ENCODE measurements around the gene MAP3K3. TPM values are rescaled to one million over a fixed set of nuclear protein-coding genes. Genes with fewer than 3 reads are reported as not detected.

The MAP3K3 gene
- 10 to 100 TPM; 30.8 to 38.7 TPM for total RNA-seq

DNA sequence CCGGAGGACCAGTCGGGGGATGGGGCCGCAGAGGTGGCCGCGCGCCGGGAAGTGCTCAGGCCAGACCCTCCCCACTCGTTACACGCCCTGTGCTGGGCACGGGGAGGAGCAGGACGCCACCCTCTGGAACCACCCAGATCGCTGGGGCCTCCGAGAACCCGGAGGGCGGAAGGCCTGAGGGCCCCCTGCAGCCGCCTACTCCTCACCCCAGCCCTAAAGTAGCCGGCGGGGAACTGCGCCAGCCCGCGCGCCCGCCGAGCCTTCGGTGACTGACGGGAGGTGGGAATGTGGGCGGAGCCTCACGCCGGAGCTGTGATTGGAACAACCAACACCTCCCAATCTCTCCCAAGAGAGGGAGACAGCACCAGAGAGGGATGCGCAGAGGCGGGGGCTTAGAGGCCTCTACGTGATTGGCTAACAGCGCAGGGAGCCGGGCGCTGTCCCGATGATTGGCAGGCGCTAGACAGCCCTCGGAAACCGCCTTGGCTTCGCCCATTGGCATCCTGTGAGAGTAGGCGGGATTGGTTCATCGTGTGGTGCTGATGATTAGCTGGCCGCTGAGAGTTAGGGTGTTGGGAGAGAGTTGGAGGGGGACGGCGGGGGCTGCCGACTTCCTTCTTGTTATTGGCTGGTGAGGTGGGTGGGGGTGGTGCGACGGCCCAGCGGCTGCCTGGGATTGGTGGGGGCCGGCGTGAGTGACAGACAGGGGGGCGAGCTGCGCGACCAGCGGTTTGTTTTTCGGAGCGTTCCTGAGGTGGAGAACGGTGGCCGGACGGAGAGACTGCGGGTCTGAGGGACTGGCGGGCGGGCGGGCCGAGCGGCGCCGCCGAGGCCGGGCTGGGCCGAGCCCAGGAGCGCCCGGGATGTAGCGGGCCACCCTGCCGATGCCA is at the start of gene MAP3K3:
Gene MAP3K3, plus strand, starts transcription at position 734 of the 890 bp plus-strand sequence. CDS start 343 bp downstream, outside the sequence.
- ATAC-seq (replicated peaks): peak; percentile 91
- Mint-ChIP-seq H3K4me1 (peaks cover 25% of the 10 kb centered on the region), H3K9me3 (no peaks in the 10 kb centered on the region), H3K27ac (peak within 1 kb of the TSS; percentile 94), H3K27me3 (no peaks in the 10 kb centered on the region), H3K4me3 (peak within 1 kb of the TSS; percentile 96), H3K36me3 (ENCODE audit: low read depth) (peaks cover 7% of the 10 kb centered on the region)

DNA sequence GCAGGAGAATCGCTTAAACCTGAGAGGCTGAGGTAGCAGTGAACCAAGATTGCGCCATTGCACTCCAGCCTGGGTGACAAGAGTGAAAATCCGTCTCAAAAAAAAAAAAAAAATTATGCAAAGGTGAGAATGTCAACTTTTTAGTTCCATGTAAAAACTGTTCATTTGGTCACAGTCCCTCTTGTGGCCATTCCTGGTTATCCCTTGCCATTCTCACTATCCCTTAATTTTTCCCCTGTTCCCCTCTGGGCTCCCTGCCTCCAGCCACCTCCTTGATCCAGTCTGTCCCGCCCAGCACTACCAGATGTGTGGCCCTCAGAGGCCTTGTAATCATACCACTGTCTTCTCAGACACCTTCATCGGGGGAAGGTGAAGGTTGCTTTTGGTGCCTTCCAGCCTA is 48.6 kb upstream of the MAP3K3 start:
- no peak overlapping the region for H3K4me3 Mint-ChIP-seq
- peaks cover 23% of the 10 kb centered on the region for H3K4me1 Mint-ChIP-seq
- no peak for ATAC-seq (replicated peaks)
- peak overlapping the region; percentile 34 for H3K27ac Mint-ChIP-seq
- H3K9me3 Mint-ChIP-seq: no peaks in the 10 kb centered on the region
- peaks cover 34% of the 10 kb centered on the region for H3K36me3 Mint-ChIP-seq (ENCODE audit: low read depth)
- H3K27me3 Mint-ChIP-seq: no peaks in the 10 kb centered on the region

- H3K27ac Mint-ChIP-seq: no peak overlapping the region
- no peaks in the 10 kb centered on the region for H3K9me3 Mint-ChIP-seq
- H3K27me3 Mint-ChIP-seq: no peaks in the 10 kb centered on the region
Observed at GRCh38 chr17:63578027-63578768, 44.0 kb upstream of the MAP3K3 start.

DNA sequence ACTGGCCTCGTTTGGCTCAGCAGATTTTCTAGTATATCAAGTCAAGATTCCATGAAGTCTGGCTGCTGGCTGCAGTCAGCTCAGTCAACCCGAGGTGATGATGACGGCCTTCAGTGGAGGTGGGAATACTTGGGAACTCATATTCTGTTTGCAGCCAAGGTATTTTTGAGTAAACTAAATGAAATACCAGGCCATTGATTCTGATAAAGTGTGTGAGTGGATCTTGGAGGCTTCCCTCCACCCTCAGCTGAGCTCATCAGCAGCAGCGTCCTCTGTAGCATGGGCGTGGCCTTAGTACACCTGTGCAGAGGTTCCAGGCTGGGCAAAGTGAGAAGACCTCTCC is 43.5 kb upstream of the MAP3K3 start:
- peaks cover 73% of the 10 kb centered on the region for H3K36me3 Mint-ChIP-seq (ENCODE audit: low read depth)
- no peak overlapping the region for H3K4me3 Mint-ChIP-seq
- H3K27ac Mint-ChIP-seq: no peak overlapping the region
- H3K9me3 Mint-ChIP-seq: no peaks in the 10 kb centered on the region
- no peak for ATAC-seq (replicated peaks)
- peaks cover 15% of the 10 kb centered on the region for H3K4me1 Mint-ChIP-seq
- no peaks in the 10 kb centered on the region for H3K27me3 Mint-ChIP-seq

More at GRCh38 chr17:63578027-63578768, 44.0 kb upstream of the MAP3K3 start:
- ATAC-seq (replicated peaks): no peak
- Mint-ChIP-seq H3K36me3 (ENCODE audit: low read depth) (peaks cover 68% of the 10 kb centered on the region), H3K4me3 (no peak overlapping the region), H3K4me1 (peaks cover 15% of the 10 kb centered on the region)

DNA sequence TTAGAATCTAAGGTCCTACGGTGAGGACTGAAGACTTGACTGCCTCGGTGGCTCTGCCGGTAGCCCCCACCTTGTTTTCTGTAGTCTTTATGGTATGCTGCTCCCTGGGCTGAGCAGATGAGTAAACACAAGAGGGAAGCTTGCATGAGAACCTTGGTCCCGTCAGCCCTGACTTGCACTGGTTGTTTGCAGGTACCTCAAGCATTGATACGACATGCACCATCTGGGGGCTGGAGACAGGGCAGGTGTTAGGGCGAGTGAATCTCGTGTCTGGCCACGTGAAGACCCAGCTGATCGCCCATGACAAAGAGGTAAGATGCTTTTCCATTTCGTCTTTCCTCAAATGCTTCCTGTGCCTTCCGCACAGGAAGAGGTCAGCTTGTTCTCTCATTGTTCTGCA is 42.6 kb upstream of the MAP3K3 start:
- Mint-ChIP-seq H3K9me3 (no peaks in the 10 kb centered on the region), H3K36me3 (ENCODE audit: low read depth) (peaks cover 76% of the 10 kb centered on the region), H3K4me1 (peaks cover 9% of the 10 kb centered on the region), H3K27ac (no peak overlapping the region), H3K27me3 (no peaks in the 10 kb centered on the region), H3K4me3 (no peak overlapping the region)
- no peak for ATAC-seq (replicated peaks)

DNA sequence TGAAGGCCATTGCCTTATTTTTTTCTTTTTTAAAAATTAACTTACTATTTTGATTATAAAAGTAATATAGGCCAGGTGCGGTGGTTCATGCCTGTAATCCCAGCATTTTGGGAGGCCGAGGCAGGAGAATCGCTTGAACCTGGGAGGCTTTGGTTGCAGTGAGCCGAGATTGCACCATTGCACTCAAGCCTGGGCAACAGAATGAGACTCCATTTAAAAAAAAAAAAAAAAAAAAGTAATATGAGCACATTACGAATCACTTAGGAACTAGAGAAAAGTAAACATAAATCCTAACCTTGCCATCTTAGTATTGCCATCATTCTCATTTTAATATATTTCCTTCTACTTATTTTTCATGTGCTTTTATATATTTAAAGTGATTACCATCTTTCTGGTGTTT is 34.4 kb upstream of the MAP3K3 start:
- Mint-ChIP-seq H3K27ac (no peak overlapping the region), H3K36me3 (ENCODE audit: low read depth) (peaks cover 89% of the 10 kb centered on the region), H3K27me3 (no peaks in the 10 kb centered on the region), H3K9me3 (no peaks in the 10 kb centered on the region), H3K4me1 (peaks cover 10% of the 10 kb centered on the region), H3K4me3 (no peak overlapping the region)
- no peak for ATAC-seq (replicated peaks)

DNA sequence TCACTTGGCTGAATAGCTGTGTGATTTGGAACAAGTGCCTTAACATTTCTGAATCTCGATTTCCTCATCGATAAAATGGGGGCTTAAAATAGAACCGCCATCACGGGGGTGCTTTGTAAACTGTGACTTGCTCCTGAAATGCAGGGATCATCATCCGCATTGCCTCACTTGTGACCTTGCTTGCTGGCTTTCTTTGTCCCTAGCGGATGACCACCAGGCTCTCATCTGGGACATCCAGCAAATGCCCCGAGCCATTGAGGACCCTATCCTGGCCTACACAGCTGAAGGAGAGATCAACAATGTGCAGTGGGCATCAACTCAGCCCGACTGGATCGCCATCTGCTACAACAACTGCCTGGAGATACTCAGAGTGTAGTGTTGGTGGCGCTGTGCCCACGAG is 33.4 kb upstream of the MAP3K3 start:
- Mint-ChIP-seq H3K27ac (peak overlapping the region; percentile 10), H3K9me3 (no peaks in the 10 kb centered on the region), H3K4me1 (peaks cover 10% of the 10 kb centered on the region), H3K36me3 (ENCODE audit: low read depth) (peaks cover 79% of the 10 kb centered on the region), H3K27me3 (no peaks in the 10 kb centered on the region), H3K4me3 (no peak overlapping the region)
- no peak for ATAC-seq (replicated peaks)

DNA sequence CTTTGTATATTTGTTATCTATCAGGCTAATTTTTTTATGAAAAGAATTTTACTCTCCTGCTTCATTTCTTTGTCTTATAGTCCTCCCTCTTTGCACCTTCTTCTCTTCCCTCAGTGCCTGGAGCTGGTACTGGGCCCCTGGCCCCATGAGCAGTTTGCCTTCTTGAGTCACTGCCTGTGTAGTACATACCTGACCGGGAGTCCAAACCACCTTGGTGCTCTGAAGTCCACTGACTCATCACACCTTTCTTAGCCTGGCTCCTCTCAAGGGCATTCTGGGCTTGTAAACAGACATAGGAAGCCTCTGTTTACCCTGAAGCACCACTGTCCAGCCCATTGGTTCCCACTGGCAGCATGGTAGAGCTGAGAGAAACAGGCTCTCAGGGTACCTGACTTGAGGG is 32.6 kb upstream of the MAP3K3 start:
- no peaks in the 10 kb centered on the region for H3K9me3 Mint-ChIP-seq
- ATAC-seq (replicated peaks): no peak
- H3K4me3 Mint-ChIP-seq: no peak overlapping the region
- H3K36me3 Mint-ChIP-seq (ENCODE audit: low read depth): peaks cover 76% of the 10 kb centered on the region
- H3K4me1 Mint-ChIP-seq: peaks cover 10% of the 10 kb centered on the region
- H3K27ac Mint-ChIP-seq: peak overlapping the region; percentile 10
- no peaks in the 10 kb centered on the region for H3K27me3 Mint-ChIP-seq

- H3K27ac Mint-ChIP-seq: peak overlapping the region; percentile 34
- H3K4me3 Mint-ChIP-seq: no peak overlapping the region
- peaks cover 5% of the 10 kb centered on the region for H3K4me1 Mint-ChIP-seq
- H3K36me3 Mint-ChIP-seq (ENCODE audit: low read depth): peaks cover 55% of the 10 kb centered on the region
- no peaks in the 10 kb centered on the region for H3K27me3 Mint-ChIP-seq
- H3K9me3 Mint-ChIP-seq: no peaks in the 10 kb centered on the region
- no peak for ATAC-seq (replicated peaks)
Observed at GRCh38 chr17:63592797-63593196, 29.4 kb upstream of the MAP3K3 start.

DNA sequence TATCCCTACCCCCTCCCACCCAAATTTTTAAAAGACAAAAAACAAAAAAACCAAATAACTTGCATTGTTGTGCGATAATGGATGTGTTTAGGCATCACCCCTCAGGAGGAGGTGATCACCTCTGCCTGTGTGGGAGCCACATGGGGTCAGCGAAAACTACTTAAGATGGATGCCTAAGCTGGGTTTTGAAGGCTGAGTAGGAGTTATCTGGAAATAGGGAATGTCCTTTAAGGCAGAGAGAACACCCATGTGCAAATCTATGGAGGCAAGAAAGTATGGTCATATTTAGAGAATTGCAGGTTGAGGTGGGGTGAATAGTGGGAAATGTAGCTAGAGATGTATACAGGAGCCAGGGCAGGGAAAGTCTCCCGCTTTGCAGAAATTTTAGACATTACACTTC is 27.1 kb upstream of the MAP3K3 start:
- Mint-ChIP-seq H3K27ac (no peak overlapping the region), H3K27me3 (no peaks in the 10 kb centered on the region), H3K9me3 (no peaks in the 10 kb centered on the region), H3K36me3 (ENCODE audit: low read depth) (peaks cover 32% of the 10 kb centered on the region), H3K4me1 (peaks cover 15% of the 10 kb centered on the region), H3K4me3 (no peak overlapping the region)
- no peak for ATAC-seq (replicated peaks)

DNA sequence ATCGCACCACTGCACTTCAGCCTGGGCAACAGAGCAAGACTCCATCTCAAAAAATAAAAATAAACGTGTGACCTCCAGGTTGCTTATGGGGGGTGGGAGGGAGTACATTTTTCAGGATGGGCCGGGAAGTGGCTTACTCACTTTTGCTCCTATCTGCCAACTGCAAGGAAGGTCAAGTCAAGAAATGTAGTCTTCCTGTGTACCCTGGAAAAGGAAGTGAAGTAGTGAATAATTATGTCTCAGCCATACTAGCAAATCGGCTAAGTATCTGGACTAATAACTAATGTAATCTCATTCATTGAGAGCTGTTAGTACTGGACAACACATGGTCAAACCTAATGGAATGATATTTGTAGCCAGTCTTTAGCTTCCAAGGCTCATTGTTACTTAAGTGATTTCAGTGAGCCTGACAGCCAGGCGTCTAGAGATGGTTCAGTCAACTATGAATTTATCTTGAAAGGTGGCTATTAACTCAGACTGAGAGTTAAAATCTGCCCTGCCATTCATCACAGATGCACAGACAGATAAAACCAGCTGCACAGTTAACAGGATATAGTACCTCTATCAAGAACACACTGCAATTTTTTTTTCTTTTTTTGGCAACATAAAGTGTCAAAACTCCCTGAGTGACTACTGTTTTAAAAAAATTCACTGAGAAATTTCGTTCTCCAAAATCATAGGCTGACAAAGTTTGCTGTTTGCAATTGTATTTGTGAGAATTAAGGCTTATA is 25.2 kb upstream of the MAP3K3 start:
- Mint-ChIP-seq H3K27ac (peak overlapping the region; percentile 55), H3K4me1 (peaks cover 20% of the 10 kb centered on the region), H3K36me3 (ENCODE audit: low read depth) (peaks cover 14% of the 10 kb centered on the region), H3K27me3 (no peaks in the 10 kb centered on the region), H3K9me3 (no peaks in the 10 kb centered on the region), H3K4me3 (peak overlapping the region; percentile 48)
- ATAC-seq (replicated peaks): peak; percentile 22

- Mint-ChIP-seq H3K27me3 (no peaks in the 10 kb centered on the region), H3K36me3 (ENCODE audit: low read depth) (peaks cover 14% of the 10 kb centered on the region), H3K4me3 (peak overlapping the region; percentile 48), H3K4me1 (peaks cover 20% of the 10 kb centered on the region), H3K9me3 (no peaks in the 10 kb centered on the region), H3K27ac (peak overlapping the region; percentile 55)
- ATAC-seq (replicated peaks): peak; percentile 59
Observed at GRCh38 chr17:63598281-63598680, 23.9 kb upstream of the MAP3K3 start.

DNA sequence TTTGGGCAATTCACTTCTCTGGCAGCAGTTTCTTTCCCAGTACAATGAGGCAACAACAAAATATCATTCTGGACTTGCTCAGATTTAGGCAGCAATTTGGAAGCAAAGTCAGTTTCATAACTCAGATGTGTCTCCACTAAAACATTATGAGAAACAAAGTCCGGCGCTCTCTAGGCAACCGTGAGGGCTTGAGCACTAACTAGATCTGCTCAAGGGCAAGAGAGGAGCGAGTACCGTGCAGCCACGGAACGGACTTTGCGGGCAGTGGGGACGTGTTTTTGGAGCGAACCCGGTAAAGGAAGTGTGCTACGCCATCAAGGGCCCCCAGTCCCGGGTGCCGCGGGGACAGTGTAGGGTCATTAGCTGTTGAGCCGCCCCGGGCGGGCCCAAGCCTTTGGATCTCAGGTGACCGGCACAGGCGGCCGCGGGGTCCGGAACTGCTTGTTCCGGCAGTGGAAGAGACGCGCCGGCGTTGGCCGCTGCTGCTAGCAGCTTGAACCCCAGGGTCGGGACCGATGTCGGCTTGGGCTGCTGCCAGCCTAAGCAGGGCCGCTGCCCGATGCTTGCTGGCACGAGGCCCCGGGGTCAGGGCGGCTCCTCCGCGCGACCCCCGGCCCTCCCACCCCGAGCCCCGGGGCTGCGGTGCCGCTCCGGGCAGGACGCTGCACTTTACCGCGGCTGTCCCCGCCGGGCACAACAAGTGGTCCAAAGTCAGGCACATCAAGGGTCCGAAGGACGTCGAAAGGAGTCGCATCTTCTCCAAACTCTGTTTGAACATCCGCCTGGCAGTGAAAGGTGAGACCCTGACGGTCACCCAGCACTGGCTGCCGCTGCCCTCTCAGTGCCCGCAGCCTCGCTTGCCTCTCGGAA is 21.4 kb upstream of the MAP3K3 start, which contains the start of gene TACO1:
Gene TACO1, plus strand, starts transcription at position 327 of the 870 bp plus-strand sequence. Its CDS starts 189 bp downstream, at position 516.
- ATAC-seq (replicated peaks): peak; percentile 84
- Mint-ChIP-seq H3K27ac (peak within 1 kb of the TSS; percentile 93), H3K36me3 (ENCODE audit: low read depth) (peaks cover 18% of the 10 kb centered on the region), H3K4me3 (peak within 1 kb of the TSS; percentile 91), H3K27me3 (no peaks in the 10 kb centered on the region), H3K9me3 (no peaks in the 10 kb centered on the region), H3K4me1 (peaks cover 23% of the 10 kb centered on the region)

Measured in activated T-helper 17 cell treated with anti-CD3 and anti-CD28 coated beads, Interleukin-2, amount 50 U/mL, for 72 hours (primary cell).